HG03558 (cell line): ENCODE measurements around the gene C16orf74.

Experiments
- ATAC-seq: cut with Tn5 transposase; IDR thresholded peaks from one replicate; pipeline ENCODE4 v1.9.1; 2021; ENCODE audit warnings: moderate number of reproducible peaks; ENCODE audit not compliant: unreplicated experiment; ENCODE audit errors: extremely low read depth

C16orf74 gene

DNA sequence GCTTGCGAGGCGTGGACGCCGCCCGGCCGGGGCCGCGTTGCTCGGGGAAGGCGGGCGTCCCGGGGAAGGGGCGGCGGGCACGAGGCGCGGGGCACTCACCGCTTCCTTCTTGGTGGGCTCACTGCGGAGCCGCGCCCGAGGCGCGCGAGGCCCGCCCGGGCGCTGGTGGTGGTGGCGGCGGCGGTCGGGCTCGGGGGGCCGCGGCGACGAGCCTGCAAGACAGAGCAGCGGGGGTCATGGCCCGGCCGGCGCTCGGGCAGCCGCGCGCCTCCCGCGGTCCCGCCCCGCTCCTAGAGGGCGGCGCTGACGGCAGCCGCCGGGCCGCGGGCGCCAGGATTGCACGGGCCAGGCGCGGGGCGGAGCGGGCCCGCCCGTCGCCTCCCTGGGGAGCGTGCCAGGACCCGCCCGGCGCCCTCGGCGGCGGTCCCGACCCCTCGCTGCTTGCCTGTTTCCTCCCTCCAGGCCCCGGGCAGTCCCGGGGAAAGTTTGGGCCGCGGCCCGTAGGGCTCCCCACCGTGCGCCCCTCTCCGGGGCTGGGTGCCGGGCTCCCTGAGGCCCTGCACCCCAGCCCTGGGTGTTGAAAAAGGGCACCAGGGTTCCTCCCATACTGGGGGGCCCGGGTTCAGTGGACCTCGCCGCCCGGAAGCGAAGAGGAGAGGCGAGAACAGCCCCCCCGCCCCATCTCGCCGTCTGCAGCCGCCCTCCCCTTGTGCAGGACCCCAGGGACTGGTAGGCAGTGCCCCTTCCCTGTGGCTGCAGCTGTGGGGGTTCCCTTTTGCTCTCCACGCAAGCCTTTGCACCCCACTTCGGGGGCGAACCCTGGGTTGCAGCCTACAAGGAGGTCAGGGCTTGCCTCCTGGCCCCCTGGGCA, at the start of gene C16orf74:
TSS of gene C16orf74 (minus strand) at position 270 of the 871 bp plus-strand sequence. CDS start 15,879 bp downstream, outside the sequence.
- no peak for ATAC-seq

DNA sequence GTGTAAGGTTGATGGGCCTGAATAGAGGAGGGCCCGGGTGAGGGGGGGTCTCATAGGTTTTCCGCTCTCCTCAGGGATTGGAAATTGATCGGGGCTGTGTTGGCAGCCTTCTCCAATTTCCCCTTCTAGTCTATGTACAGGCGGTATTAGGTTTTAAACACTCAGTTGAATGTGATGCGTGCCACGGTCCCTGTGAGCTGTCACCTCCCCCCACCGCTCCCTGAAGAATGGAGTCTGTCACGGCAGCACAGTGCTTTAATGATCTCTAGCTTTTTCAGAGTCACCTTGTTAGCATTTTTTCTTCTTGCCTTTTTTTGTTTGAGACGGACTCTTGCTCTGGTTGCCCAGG, 49.4 kb upstream of the C16orf74 start:
- no peak for ATAC-seq

DNA sequence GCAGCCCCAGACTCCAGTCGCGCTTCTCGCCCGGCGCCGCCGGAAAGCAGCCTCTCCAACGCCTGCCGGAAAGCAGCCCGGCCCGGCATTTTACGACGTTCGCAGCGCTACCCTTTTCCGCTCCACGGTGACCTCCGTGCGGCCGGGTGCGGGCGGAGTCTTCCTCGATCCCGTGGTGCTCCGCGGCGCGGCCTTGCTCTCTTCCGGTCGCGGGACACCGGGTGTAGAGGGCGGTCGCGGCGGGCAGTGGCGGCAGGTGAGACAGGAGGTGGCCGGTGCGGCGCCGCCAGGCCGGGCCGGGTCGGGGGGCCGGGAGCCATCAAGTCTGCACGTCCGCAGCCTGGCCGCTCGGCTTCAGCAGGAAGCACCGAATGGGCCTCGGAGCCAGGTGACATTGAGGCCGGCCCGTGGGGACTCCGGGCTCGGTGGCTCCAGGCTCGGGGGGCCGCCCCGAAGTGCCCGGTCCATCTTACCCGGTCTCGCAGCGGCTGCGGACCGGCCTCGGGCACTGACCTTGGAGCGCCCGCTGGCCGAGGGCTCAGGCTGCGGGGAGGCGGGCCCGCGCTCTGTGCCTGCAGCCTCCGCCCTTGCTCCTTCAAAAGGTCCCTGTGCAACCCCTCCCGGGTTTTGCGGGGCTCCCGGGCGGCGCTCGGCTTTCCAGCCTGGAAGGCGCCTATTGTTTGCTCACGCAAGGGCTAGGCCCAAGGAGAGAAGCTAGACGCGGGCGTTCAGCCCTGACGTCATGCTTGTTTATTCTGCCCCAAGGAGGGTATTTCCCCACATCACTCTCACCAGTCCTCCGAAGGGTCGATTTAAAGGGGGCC, 48.8 kb upstream of the C16orf74 start, which contains the start of the genes COX4I1 and EMC8:
TSS of gene COX4I1 (plus strand) at position 199 of the 824 bp plus-strand sequence. CDS start 1,511 bp downstream, outside the sequence.
TSS of gene EMC8 (minus strand) at position 48 of the 824 bp plus-strand sequence. CDS start 249 bp downstream, outside the sequence.
- ATAC-seq: peak; percentile 30

DNA sequence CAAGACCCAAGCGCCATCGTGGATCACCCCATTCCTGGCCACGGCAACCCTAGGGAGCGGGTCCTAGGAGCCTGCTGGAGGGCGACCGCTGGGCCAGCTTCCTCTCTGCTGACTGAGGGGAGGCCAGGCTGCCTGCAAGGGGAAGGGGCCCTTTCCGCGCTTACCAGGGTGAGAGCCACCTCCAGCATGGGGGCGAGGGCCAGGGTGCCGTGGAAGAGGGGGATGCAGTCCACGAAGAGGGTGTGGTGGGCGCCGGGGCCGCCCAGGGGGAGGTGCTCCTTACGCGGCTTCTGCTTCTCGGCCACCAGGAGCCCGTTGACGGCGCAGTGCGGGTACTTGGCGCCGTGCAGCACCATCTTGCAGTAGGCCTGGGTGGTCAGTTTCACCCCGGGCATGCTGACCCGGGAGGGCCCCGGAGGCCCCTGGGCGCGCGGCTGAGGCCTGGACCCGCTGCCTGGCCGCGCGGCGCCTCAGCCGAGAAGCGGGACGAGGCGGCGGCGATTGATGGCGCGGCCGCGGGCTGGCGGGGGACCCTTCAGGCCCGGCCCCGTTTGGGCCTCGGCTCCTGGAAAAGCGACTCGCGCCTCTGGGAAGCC, 48.1 kb upstream of the C16orf74 start:
- ATAC-seq: peak; percentile 16

DNA sequence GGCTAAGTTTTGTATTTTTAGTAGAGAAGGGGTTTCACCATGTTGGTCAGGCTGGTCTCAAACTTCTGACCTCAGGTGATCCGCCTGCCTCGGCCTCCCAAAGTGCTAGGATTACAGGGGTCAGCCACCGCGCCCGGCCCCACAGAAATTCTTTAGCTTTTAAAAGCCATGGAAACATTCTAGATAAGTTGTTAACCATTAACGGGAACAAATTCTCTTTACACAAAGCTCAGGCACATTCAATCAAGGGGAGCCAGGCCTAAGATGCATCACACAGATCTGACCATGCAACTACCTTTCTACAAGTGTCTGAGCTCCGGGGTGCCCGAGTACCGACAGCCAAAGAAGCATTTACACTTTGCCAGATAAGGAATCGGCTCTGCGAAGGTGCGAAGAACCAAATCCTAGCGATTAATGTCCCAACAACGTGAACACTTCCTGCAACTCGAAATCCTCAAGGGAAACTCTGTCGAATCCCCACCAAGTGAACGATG, 47.4 kb upstream of the C16orf74 start:
- no peak for ATAC-seq

DNA sequence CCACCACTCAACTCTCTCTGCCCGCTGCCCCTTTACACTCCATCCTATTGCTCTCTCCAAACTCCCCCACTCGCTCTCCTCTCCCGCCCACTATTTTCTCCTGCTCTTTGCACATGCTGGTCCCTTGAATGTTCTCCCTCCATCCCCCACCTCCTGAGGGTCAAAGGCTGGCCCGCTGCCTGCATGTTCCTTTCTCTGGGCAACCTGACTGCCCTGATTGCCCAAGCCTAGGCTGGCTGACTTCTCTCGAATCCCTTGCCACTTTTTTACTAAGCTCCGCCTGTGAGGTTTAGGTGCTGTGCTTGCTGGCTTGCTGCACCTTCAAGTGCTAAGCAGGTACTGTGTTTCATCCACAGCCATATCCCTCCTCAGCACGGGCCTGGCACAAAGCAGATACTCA, 45.7 kb upstream of the C16orf74 start:
- no peak for ATAC-seq

DNA sequence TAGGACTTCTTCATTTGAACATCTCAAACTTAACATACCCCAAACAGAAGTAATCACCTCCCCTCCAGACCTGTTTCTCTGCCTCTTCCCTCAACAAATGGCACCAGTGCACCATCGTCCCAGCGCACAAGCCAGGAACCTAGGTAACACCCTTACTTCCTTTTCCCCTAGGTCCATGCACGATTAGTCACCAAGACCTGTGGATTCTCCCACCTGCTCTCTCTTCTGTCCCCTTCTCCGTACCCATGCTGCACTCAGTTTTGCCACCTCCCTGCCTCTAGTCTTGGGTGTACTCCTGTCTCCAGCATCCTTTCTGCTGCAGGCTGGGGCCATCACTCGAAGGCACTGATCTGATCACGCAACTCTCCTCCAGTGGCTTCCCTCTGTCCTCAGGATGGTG, 45.3 kb upstream of the C16orf74 start:
- ATAC-seq: no peak

DNA sequence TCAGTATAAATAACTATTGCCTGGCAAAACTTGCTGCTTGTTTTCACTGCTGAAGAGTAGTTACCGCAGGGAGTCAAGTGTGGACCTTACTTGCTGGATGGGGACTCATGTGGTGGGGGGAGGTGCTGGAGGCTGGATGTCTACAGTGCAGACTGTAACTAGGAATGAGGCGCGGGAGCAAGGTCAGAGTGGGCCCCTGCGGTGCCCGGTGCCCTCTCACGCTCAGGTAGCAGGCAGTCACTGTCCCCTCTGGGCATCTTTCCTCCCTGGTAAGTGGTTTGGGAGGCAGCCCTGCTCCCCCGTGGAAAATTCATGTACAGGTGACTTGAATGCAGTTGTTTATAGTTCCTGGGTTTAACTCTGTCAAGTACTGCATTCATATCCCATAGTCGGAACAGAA, 43.8 kb upstream of the C16orf74 start:
- ATAC-seq: no peak

DNA sequence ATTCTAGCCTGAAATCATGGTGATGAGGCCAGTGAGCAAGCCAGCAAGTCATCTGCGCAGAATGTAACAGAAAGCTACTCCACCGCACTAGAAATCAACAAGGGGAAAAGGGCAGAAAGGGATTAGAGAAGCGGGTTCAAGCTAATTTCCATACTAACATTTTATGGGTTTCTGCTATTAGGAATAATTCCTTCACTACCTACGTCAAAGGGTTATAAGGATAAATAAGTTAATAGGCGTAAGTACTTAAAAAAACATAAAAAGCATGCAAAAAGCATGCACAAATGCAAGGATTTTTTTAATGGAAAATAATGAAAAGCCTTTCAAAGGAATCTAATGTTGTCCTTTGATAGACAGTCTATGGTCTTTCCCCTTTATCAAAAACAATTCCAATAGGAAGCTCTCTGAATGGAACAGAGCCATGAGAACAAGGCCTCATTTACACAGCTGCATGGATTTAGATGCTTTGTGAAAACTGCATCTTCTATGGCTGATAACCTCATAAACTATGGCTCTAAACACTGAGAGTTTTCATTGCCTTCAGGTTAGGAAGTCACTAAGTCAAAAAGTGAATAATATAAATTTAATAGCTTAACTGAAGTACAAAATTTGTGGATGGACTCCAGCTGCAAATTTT, 42.9 kb upstream of the C16orf74 start:
- no peak for ATAC-seq

DNA sequence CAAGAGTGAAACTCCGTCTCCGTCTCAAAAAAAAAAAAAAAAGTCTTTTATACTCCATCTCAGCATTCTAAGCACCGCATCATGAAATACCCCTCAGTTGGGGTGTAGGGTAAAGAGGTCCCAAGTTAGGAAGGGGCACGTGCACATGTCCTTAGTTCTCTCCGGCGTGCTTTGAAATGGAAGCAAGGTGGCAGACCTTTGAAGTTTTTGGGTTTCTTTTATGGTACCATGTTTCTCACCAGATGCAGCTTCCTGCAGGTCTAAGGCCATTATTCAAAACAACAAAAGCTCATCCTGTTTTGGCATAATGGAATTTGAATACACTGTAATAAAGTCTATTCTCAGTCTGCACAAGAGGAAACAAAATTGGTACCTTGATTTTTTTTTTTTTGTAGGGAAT, 38.9 kb upstream of the C16orf74 start:
- no peak for ATAC-seq

DNA sequence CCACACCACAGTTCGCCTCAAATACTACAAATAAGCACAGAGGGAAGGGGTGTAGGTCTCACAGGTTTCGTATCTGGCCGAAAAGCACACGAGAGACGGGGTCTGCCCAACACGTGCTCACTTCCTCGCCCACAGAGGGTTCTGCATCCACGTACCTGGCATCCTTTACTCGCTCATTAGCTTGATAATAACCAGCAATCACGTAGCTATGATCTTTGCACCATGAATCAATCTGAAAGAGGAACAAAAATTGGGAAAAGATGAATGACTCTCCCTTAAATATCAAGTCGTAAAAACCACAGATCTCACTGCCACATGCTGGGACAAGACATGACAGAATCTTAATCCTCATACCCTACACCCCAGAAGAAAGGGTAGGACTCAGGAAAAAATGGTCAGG, 37.9 kb upstream of the C16orf74 start:
- no peak for ATAC-seq

DNA sequence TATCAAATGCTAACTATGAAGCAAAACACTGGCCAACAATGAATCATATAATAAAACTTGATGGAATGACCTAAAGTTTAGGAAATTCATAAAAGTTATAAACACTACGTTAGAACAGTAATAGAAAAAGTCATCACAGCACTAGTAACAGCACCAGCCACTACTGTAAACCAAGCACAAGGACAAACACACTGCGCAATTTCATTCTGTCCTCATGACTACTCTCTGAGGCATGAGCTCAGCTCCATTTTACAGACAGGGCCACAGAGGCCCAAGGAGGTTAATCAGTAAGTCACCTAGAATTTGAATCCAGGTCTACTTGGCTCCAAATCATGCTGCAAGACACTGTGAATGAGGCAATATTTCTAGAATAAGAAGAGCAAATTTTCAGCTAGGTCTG, 35.0 kb upstream of the C16orf74 start:
- no peak for ATAC-seq

DNA sequence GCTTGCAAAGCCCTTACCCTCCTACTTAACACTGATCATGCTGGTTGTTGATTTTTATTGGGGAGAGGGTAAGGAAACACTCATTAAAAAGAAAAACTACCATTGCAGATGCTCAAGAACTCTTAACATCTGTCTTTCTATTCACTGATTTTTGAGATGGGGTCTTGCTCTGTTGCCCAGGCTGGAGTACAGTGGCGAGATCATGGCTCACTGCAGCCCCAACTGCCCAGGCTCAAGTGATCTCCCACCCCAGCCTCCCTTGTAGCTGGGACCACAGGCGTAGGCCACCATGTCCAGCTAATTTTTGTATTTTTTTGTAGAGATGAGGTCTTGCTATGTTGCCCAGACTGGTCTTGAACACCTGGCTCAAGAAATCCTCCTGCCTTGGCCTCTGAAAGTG, 33.9 kb upstream of the C16orf74 start:
- ATAC-seq: no peak

DNA sequence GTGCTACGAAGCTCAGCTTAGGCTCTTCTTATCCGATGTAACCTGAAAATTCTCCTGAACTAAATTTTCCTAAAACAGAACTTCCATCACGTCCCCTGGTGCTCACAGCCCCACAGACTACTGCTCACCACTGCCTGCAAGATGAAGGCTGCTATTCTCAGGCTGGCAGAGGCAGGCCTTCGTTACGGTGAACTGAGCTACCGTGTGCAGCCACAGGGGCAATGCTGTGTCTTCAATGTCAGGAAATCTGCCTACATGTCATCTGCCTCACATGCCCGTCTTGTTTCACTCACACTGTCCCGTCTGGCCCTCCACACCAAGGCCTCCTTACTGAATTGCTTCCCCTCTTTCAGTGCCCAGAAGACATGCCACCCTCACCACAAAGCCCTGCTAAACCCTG, 32.5 kb upstream of the C16orf74 start:
- no peak for ATAC-seq

DNA sequence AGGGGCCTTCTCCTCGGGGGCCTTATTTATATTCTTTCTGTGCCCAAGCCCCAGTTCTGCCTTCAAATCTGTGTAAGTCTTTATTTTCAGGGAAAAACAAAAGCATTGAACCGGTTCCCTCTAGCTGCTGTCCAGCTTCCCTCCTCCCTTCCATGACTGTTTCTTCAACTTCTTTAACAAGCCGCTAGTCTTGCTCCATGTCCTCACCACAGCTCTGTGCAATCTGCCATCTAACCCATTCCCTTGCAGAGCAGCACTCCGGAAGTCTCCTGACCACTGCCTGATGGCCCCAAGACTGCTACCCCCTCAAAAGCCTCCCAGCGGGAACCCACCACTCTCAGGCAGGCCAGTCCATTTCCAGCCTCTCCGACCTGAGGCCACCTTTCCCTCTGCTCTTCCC, 31.6 kb upstream of the C16orf74 start:
- ATAC-seq: no peak

DNA sequence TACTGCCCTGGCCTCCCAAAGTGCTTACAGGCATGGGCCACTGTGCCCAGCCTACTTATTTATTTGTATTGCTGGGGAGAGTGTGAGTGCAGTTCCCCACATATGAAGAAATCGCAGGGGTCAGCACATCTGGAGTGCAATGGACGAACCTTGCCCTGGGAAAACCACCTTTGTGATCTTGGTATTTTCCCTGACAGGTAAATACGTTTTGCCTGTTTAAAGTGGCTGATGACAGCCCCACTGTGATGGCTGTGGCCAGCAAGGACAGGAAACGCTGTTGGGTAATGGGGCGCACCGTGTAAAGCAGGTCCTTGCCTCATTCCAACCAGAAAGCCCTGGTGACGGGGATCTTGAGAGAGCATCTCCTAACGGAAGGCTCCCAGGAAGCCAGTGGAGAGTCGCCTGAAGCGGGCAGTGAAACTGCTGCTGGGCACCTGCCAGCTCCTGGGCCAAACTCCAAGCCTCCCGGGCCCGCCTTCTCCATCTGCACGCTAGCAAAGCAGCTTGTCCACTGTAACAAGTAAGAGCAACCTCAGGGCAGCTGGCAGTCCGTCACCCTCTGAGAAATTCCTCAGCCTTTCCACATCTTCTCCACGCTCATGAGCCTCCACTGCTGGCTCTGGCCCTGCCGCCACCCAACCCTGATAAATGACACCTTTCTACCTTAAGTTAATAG, 30.9 kb upstream of the C16orf74 start:
- no peak for ATAC-seq

DNA sequence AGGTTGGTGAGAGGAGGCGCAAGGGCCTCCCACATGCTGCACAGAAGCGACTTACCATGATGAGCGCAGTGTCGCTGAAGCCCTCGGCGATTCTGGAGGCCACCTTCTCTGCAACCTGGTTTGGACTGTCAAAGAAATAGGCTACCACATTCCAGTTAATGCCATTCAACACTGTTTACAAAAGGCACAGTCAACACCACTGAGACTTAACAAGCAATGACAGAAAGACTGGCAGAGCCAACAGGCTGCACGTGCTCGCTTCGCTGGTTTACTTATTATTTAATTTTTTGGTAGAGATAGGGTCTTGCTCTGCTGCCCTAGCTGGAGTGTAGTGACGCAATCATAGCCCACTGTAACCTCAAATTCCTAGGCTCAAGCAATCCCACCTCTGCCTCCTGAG, 30.3 kb upstream of the C16orf74 start:
- ATAC-seq: no peak

DNA sequence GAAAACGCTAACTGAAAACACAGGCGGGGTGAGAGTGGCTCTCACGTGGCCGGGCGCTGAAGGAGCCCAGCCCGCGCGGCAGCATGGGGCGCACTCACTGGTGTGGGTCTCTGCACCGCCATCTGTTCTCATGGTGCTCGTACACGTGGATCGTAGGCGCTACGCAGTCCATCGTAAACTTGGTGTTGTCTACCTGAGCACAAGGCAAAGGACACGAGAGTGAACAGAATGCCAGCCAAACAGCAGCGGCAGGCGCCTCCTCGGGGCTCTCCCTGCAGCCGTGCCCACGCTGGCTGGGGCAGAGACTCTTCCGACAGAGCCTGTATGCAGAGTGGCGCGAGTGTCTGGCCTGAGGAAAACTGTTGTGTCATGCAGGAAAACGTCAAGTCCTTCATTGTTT, 29.4 kb upstream of the C16orf74 start:
- ATAC-seq: no peak

DNA sequence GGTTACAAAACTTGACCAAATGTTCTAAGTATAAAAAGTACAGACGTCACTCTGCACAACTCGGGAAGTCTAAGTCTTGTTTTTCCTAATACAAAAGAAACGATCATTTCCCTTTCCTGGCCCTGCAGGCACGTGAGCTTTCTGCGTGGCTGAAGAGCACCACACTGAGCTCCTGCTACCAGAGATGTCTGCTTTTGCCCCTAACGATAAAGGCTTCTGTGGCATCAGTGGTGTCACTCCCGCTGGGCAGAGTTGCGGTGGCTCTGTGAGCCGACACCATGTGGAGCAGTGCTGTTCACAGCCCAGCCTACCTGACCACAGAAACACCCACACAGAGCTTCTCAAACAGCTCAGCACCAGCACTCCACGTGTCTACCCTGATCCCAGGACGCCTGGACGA, 28.0 kb upstream of the C16orf74 start:
- ATAC-seq: no peak
